NOMO-1 (cell line): ENCODE results near the gene GNMT.
"Not testable (repeated sequence)": the region's sequence is repeated elsewhere in the genome, so short reads cannot be mapped to it uniquely, and the experiment has no call there.

ENCODE experiments used
- DNase-seq, 2 experiments: peaks; one replicate each; lab custom pipeline; 2025; ENCODE audit not compliant: unreplicated experiment in 2 of 2; lab: John Stamatoyannopoulos, UW

The GNMT gene

GRCh38 chr6:42940493-42941045 is 20.0 kb upstream of the GNMT start:
- DNase-seq, result no peak

- not testable (repeated sequence) for DNase-seq
Observed at GRCh38 chr6:42941356-42941755, 19.2 kb upstream of the GNMT start.

- no peak for DNase-seq
Observed at GRCh38 chr6:42942444-42942843, 18.1 kb upstream of the GNMT start.

GRCh38 chr6:42947950-42948349 is 12.6 kb upstream of the GNMT start:
- DNase-seq, result no peak

GRCh38 chr6:42952389-42952788 is 8.2 kb upstream of the GNMT start:
- no peak for DNase-seq

GRCh38 chr6:42954405-42954804 is 6.1 kb upstream of the GNMT start:
- DNase-seq, result not testable (repeated sequence)

GRCh38 chr6:42958125-42958524 is 2.4 kb upstream of the GNMT start:
- DNase-seq, result no peak

GRCh38 chr6:42959917-42960242 is 674 bp upstream of the GNMT start:
- DNase-seq, result no peak

GRCh38 chr6:42961020-42961470 is 491 bp downstream of the GNMT start:
- no peak for DNase-seq

GRCh38 chr6:42962096-42962495 is 1.5 kb downstream of the GNMT start:
- DNase-seq, result no peak

GRCh38 chr6:42962502-42963178 is 2.1 kb downstream of the GNMT start:
- DNase-seq, result no peak

GRCh38 chr6:42963179-42963854 is 2.8 kb downstream of the GNMT start:
- DNase-seq, result no peak

- DNase-seq, result peak in 1 of 2 experiments; percentile 5
Observed at GRCh38 chr6:42963855-42964605, 3.5 kb downstream of the GNMT start.

- no peak for DNase-seq
Observed at GRCh38 chr6:42966571-42966970, 6.0 kb downstream of the GNMT start.

GRCh38 chr6:42967228-42967627 is 6.7 kb downstream of the GNMT start:
- no peak for DNase-seq

- DNase-seq, result no peak
Observed at GRCh38 chr6:42968126-42968701, 7.7 kb downstream of the GNMT start.

- no peak for DNase-seq
Observed at GRCh38 chr6:42968783-42969182, 8.2 kb downstream of the GNMT start.

GRCh38 chr6:42969431-42969830 is 8.9 kb downstream of the GNMT start:
- no peak for DNase-seq

- no peak for DNase-seq
Observed at GRCh38 chr6:42969934-42970333, 9.4 kb downstream of the GNMT start.

- no peak for DNase-seq
Observed at GRCh38 chr6:42970871-42971612, 10.5 kb downstream of the GNMT start.
